ENCODE data around the gene KLHL8.

- TF ChIP-seq CTCF (IDR thresholded peaks at IDR 0.05; ENCODE audit: low read depth, low read length) = no peak
- TF ChIP-seq EZH2phosphoT487 (IDR thresholded peaks at IDR 0.05; ENCODE audit: low read depth) = no peak
Measured at GRCh38 chr4:87116231-87116630, 104.2 kb downstream of the KLHL8 start.

Measured in OCI-LY3 (cell line).